ENCODE data around the gene BCL2L2. TPM values are rescaled to one million over a fixed set of nuclear protein-coding genes. Genes with fewer than 3 reads are reported as not detected.

Gene BCL2L2
- total and polyA plus RNA-seq, 10 of the 15 experiments (the other 5 are each of a cell fraction or from before 2014, with no cell fraction given) = 1.4 to 14.7 (median 7.1) TPM

GRCh38 chr14:23323838-23324454 lies 17.3 kb downstream of the BCL2L2 start:
- CTCF ChIA-PET = interaction anchor here (1.1 to 7.2 kb wide), 6 partner anchors 22 to 236 kb away, joined by 3 to 77 read pairs (median 16); partner anchors contain the start of gene PPP1R3E
- Histone ChIP-seq H3K79me2 (ENCODE audit: control insufficient read depth, insufficient read depth, low read length) (peaks cover 23% of the 10 kb centered on the region), H3K36me3 (ENCODE audit: control insufficient read depth in 2 of 2, insufficient read depth in 2 of 2, low read length in 1 of 2) (peaks cover 10 to 18% of the 10 kb centered on the region in 2 experiments), H3K4me2 (ENCODE audit: control insufficient read depth, insufficient read depth) (peak overlapping the region; percentile 14; the same call in 1 of the 2 replicates), H3K4me1 (ENCODE audit: control insufficient read depth, insufficient read depth, low read length) (peaks cover 13% of the 10 kb centered on the region), H2AFZ (ENCODE audit: control insufficient read depth, low read depth, low read length) (no peak overlapping the region), H3K9ac (ENCODE audit: control insufficient read depth, insufficient read depth, low read length) (no peak overlapping the region), H4K20me1 (ENCODE audit: control insufficient read depth, insufficient read depth) (no peaks in the 10 kb centered on the region; the same call in 1 of the 2 replicates), H3K27ac (ENCODE audit: control insufficient read depth, insufficient read depth) (no peak overlapping the region), H3K4me3 (no peak overlapping the region; the same call in 1 of the 2 replicates), H3K27me3 (replicated peaks in 1 of 2; ENCODE audit: control insufficient read depth in 2 of 2, insufficient read depth in 2 of 2, low read length in 1 of 2) (no peaks in the 10 kb centered on the region), H3K9me3 (replicated peaks; ENCODE audit: control insufficient read depth, insufficient read depth, low read length) (no peaks in the 10 kb centered on the region)
- BruUV-seq (replicated peaks) = no TSS peak
- RAD21 ChIA-PET (ENCODE audit: unreplicated experiment) = interaction anchor here (1.3 to 4.1 kb wide), 2 partner anchors 20 to 28 kb away, joined by 3 to 103 read pairs; partner anchors contain the start of genes BCL2L2 and PPP1R3E
- FAIRE-seq (no peak), ATAC-seq (no peak), DNase-seq (ENCODE audit: low read depth, low spot score) (no peak)
- POLR2A ChIA-PET = interaction anchor here (0.6 to 6.3 kb wide), 4 partner anchors 17 to 578 kb away, joined by 3 to 98 read pairs (median 30); partner anchors contain the start of genes BCL2L2 and PPP1R3E
- WGBS (ENCODE audit: insufficient coverage, insufficient replicate concordance, low lambda C conversion rate, missing lambda C conversion rate) = 94% methylated on average over 18 of the region's 18 CpGs
- in situ Hi-C loops (cut with MboI) (loop anchor here (5.0 to 25.0 kb wide), 2 partner anchors 233 to 788 kb away; partner anchors contain the start of genes DCAF11, NRL and THTPA), intact Hi-C loops (cut with micrococcal nuclease; ENCODE audit: unreplicated experiment) (loop anchor here (5.0 kb wide), 2 partner anchors 143 to 233 kb away; partner anchors contain the start of genes NGDN and THTPA)
- SMC1A ChIA-PET (ENCODE audit: uncharacterized antibody, unreplicated experiment) = interaction anchor here (1.0 to 3.5 kb wide), 3 partner anchors 11 to 59 kb away, joined by 3 to 13 read pairs (median 3); no protein-coding TSS in a partner anchor
- no peak for TF ChIP-seq WRNIP1 (IDR thresholded peaks at IDR 0.05; ENCODE audit: borderline replicate concordance, low read depth, low read length)
- TF ChIP-seq ESRRA (IDR thresholded peaks at IDR 0.05; ENCODE audit: low read length) = no peak
- no peak for TF ChIP-seq NFYA (IDR thresholded peaks at IDR 0.05; ENCODE audit: borderline replicate concordance, low read depth, low read length)
- TF ChIP-seq ZBTB4 (CRISPR knock-in tag; IDR thresholded peaks at IDR 0.05) = no peak
- no peak for TF ChIP-seq RUNX3 (IDR thresholded peaks at IDR 0.05; ENCODE audit: low read length)
- no peak for TF ChIP-seq MEF2A (IDR thresholded peaks at IDR 0.05; ENCODE audit: insufficient read depth, low read depth, low read length)
- no peak for TF ChIP-seq PML (IDR thresholded peaks at IDR 0.05; ENCODE audit: low read length)
- TF ChIP-seq GATAD2B (conservative IDR thresholded peaks at IDR 0.05; ENCODE audit: low read depth) = no peak
- no peak for TF ChIP-seq RELA (IDR thresholded peaks at IDR 0.05; ENCODE audit: borderline replicate concordance, partially characterized antibody)
- TF ChIP-seq, protein P1, sequence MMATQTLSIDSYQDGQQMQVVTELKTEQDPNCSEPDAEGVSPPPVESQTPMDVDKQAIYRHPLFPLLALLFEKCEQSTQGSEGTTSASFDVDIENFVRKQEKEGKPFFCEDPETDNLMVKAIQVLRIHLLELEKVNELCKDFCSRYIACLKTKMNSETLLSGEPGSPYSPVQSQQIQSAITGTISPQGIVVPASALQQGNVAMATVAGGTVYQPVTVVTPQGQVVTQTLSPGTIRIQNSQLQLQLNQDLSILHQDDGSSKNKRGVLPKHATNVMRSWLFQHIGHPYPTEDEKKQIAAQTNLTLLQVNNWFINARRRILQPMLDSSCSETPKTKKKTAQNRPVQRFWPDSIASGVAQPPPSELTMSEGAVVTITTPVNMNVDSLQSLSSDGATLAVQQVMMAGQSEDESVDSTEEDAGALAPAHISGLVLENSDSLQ (IDR thresholded peaks at IDR 0.05) = no peak
- TF ChIP-seq EGR1 (IDR thresholded peaks at IDR 0.05; ENCODE audit: borderline replicate concordance in 1 of 2, low read depth in 2 of 2, low read length in 2 of 2) = no peak
- no peak for TF ChIP-seq CHD1 (IDR thresholded peaks at IDR 0.05; ENCODE audit: low read depth, low read length)
- TF ChIP-seq MEF2B (IDR thresholded peaks at IDR 0.05; ENCODE audit: partially characterized antibody, poor library complexity, severe bottlenecking) = no peak
- no peak for TF ChIP-seq LARP7 (IDR thresholded peaks at IDR 0.05)
- TF ChIP-seq CHD4 (IDR thresholded peaks at IDR 0.05) = no peak
- TF ChIP-seq KDM1A (IDR thresholded peaks at IDR 0.05; ENCODE audit: borderline replicate concordance) = no peak
- TF ChIP-seq MYB (IDR thresholded peaks at IDR 0.05; ENCODE audit: borderline replicate concordance, low read depth, low read length) = no peak
- no peak for TF ChIP-seq SREBF1 (IDR thresholded peaks at IDR 0.05; ENCODE audit: low read length)

All from GM12878 (cell line).